HG03159 (cell line): ENCODE data around the gene SFTPD.

Experiments used
- ATAC-seq: cut with Tn5 transposase; IDR thresholded peaks from one replicate; pipeline ENCODE4 v1.9.1; 2021; ENCODE audit warnings: mild to moderate bottlenecking, moderate library complexity; ENCODE audit not compliant: unreplicated experiment

Gene SFTPD

GRCh38 chr10:79946271-79947082 is 2.4 kb downstream of the SFTPD start:
- no peak for ATAC-seq

DNA sequence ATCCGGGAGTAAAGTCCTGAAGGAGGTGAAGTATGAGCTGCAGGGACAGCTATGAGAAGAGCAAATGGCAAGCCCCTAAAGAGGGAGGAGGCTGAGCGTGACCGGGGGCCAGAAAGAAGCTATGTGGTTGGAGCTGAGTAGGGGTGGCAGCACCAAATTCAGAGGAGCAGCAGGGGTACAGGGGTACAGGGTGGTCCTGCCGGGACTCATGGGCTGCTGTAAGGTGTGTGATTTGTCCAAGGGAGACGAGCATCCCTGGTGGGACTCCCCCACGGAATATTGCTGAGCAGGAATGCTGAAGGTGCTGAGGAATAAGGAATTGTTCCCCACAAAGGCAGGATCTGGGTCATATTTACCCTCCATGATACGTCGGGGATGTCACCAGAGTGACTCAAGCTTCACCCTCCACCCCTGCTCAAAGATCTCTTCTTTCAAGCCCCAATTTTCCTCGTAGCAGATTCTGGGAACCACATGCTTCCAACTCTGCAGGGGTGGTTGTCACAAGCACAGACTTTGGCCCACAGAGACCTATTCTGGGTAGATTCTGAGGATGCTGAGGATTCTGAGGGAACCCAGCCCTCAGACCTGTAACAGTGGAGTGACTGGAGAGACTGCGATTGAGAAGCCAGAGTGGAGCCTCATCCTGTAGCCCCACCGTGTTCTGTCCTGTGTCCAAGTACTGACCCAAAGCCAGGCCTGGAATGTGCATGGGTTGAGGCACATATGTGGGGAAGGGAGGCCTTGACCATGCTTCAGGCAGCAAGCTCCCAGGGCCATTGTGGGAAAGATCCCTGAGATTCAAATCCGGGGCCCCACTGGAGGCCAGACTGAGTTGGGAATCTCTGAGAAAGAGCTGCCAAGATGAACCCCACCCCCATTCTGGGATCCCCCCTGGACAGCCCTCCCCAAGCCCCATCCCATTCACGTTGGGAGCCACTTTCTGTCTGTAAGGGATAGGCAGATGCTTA is 4.2 kb downstream of the SFTPD start:
- no peak for ATAC-seq

GRCh38 chr10:79943871-79944270 is 5.0 kb downstream of the SFTPD start:
- ATAC-seq = no peak

DNA sequence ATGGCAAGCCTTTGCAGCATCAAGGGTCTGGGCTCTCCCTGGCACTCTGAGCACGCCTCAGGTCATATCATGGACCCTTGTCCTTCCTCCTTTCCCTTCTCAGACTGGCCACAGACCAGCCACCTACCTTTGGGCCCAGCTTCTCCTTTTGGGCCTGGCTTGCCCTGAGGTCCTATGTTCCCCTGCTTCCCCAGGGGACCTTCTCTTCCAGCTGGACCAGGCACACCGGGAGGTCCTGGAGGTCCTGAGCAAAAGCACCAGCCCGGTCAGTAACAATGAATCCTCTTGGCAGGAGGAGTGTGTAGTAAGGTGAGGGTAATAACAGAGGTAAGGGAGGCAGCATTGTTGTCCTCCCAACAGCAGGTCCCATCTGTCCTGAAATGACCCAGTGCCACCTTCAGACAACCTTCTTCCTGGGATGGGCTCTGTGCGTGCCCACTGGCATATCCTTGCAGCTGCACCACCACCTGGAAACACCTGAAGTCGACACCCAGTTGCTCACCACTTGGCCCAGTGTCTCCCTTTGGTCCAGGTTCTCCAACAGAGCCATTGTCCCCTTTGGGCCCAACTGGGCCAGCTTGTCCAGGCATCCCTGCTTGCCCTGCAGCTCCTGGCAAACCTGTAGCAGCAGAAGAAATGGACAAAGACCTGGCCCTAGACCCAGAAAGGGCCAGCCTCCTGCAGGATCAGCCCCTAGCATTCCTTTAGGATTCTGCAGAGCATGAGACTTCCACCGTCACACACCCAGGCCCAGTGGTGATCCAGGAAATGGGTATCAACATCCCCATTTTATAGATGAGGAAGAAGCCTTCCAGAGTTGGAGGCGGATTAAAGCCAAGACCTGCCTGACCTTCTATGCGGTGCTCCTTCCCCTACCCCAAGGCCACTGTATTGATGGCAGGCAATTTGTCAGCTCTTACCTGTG is 6.4 kb downstream of the SFTPD start:
- no peak for ATAC-seq

- ATAC-seq = no peak
Measured at GRCh38 chr10:79941585-79942210, 7.2 kb downstream of the SFTPD start.

- no peak for ATAC-seq
Measured at GRCh38 chr10:79941146-79941545, 7.8 kb downstream of the SFTPD start.

DNA sequence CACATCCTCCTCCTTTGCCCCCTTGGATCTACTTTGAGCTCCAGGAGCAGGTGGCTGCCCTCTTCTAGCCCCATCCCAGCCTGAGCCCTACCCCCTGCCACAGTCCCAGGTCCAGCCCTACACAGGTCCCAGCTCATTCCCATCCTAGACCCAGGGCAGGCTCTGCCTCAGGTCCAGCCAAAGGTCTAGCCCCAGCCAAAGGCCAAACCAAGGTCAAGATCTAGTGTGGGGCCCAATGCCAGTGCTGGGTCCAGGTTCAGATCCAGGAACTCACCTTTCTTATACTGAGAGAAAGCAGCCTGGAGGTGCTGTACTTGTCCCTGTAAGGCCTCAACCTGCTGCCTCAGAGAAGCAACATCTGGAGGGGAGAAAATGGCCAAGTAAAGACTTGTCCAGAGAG is 8.5 kb downstream of the SFTPD start:
- no peak for ATAC-seq

DNA sequence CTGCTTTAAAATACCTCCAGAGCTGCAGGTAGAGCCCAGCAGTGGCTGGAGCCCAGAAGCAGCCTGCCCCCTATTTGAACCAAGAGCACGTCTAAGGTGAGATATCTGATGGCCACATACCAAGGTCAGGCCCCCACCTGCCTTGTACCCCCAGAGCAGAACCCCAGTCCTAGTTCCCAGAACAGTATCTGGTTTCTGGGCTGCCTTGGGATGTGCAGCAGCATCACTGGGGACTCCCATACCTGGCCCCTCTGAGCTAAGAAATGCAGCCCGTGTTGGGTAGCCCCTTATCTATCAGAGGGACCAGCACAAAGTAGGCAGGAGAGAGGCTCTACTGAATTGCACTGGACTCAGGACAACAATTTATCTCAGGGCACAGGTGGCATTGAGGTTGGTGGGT is 8.9 kb downstream of the SFTPD start:
- no peak for ATAC-seq

DNA sequence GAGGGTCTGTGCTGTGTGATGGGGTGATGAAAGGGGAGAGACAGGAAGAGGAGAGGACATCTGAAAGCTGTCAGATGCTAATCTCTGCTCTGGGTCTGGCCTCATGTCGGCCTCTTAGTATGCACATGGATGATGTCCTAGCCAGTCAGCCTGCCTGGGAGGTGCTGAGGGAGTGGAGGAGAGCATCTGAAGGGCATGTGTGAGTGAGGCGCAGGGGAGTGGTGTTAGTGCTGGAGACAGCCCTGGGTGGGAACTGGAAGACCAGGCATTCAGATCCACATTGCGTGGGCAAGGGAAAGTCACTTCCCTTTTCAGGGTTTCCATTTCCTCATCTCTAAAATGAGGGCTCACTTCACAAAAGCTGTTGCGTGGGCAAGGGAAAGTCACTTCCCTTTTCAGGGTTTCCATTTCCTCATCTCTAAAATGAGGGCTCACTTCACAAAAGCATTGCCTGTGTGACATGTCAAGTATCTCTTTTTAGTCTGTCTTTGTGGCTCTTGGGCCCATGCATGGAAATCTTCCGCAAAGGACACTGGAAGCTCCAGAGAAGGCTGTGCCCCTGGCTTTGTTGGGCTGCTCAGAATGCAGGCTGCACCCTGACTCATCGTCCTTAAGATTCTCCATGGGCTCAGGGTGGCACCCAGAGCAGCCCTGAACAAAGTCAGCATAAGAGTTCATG is 10.0 kb downstream of the SFTPD start:
- ATAC-seq = peak; percentile 76

DNA sequence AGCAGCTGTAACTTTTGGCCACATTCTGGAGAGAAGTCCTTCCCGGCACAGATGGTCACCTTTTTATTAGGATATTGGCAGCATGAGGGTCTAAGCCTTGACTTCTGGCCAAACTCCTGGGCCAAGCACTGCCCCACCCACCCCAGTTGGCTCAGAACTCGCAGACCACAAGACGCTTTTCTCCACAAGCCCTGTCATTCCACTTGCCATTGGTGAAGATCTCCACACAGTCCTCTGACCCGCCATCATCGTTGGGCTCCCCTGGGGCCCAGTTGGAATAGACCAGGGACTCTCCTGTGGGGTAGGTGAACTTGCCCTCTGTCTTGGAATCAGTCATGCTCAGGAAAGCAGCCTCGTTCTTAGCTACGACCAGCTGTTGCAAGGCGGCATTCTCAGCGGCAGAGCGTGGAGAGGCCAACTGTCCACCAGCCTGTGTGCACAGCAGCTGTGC is 11.2 kb downstream of the SFTPD start:
- ATAC-seq = no peak

GRCh38 chr10:79936625-79937615 is 12.0 kb downstream of the SFTPD start:
- ATAC-seq = no peak

DNA sequence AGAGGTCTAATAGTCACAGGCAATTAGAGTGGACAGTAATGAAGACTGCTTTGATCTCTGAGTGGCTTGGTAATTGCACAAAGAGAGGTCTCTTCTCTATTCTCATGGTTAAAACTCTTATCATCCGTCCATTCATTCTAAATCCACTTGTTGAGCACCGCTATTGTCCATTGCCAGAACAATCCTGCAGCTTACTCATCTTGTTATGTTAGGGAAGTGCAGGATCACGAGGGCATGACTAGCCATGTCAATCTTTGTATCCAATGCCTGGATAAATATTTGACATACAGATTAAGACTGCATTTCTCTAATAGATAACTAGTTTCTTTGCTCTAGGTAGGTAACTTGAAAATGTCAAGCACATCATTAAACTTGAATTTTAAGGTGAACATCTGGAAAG is 14.9 kb downstream of the SFTPD start:
- no peak for ATAC-seq

DNA sequence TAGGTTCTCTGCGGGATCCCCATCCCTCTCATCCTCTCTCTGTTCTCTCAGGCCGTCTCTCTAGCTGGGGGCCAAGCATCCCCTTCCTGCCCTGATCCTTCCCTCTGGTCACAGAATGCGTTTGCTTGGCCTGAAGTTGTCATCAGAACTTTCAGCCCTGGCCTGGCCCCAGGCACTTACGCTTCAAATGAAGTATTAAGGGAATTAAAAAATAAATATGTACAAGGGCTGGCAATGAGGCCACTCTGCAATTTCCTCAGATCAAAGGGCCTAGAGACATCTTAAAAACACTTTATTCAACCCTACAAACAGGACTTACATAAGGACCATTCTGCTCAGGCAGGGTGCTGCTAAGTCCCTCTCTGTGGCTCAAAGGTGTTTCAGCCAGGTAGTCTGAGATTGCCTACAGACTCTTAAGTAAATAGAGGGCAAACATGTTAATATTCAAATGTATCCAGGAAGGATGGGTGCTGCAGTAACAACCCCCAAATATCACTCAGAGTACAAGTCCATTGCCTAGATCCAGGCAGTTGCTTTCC is 16.0 kb downstream of the SFTPD start:
- no peak for ATAC-seq

DNA sequence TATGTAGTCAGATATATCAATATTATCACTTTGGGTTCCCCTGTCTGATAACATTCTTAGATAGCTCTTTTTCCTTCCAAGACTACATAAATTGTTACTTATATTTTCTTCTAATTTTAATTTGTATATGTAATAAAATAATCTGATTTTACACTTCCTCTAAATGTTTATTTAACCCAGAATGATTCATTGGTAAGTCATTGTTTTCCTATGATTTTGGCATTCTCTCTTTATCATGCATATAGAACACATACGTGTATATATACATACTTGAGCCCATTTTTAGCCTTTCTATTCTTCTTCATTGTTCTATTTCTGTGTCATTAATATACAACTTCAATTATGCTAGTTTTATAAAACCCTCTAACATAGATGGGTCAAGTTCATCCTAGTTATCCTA is 16.6 kb downstream of the SFTPD start:
- no peak for ATAC-seq

DNA sequence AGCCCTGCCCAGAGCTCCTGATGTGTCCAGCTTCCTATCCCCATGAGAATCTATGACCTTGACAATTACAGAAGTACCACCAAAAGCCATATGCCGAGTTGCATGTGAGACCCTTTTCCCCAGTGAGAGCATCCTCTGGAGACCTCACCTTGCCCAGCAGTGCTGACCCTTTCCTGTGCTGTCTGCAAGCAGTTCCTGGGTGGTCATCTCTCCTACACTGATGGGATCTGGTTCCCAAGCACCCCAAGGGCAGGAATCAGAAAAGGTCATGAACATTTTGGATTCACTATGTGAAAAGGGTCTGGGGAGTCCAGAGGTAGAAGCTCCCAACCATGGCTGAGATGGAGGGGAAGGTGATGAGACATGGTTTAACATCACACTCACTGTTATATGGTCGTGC is 18.2 kb downstream of the SFTPD start:
- no peak for ATAC-seq

DNA sequence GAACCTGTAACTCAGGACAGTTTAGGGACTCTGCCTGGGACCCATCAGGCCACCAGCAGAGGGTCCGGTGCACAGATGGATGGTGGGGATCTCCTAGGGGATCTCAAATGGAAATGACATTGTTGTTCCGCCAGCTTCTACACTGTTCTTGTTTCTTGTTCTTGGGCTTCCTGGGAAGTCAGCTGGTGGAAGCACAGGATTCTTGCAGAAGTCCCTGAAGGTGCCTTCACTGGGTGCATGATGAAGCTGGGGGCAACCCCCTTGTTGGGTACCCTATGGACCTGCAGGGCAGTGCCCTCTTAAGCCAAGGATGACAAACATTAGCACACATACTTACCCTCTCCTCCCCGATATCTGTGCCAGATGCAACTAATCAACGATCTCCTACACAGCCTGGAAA is 18.6 kb downstream of the SFTPD start:
- ATAC-seq = no peak

DNA sequence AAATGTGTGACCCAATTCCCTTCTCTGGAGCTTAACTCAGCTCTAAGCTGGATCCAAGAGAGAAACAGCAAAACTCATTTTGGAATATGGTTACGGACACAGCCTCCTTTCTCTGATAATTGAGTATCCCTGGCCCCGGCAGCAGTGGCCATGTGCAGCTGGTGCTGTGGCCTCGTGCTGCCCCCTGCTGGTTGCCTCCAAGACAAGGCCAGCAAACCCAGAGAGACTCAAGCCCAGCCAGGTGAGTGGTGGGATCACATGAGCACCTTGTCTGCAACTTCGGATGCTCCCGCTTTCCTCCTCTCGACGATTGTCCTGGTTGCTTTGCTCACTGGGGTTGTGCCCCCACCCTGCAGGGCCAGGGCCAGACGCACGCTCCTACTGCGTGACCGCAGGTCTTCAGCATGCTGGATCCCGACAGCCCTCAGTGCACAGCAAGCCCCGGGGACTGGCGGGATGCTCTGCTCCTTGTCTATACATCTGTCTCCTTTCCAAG is 19.4 kb downstream of the SFTPD start:
- peak; percentile 81 for ATAC-seq

- ATAC-seq = no peak
Measured at GRCh38 chr10:79928028-79928583, 20.8 kb downstream of the SFTPD start.
